ENCODE data around the gene PKP1. TPM values are rescaled to one million over a fixed set of nuclear protein-coding genes. Genes with fewer than 3 reads are reported as not detected.

PKP1 gene
- total and polyA plus RNA-seq, 7 donors: 0.32 to 6.7 (median 2.4) TPM

DNA sequence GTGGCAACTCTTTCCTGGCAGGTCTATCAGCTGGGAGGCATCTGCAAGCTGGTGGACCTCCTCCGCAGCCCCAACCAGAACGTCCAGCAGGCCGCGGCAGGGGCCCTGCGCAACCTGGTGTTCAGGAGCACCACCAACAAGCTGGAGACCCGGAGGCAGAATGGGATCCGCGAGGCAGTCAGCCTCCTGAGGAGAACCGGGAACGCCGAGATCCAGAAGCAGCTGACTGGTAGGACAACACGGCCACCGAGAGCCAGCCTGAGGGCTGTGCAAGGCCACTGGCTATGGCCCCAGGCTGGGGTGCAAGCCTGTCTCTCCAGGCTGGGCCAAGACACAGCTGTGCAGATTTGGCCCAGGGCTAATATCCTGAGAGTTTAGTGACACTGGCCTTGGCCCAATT lies 34.2 kb downstream of the PKP1 start:
- H3K27me3 ChIP-seq (ENCODE audit: insufficient read depth in 3 of 3, low read length in 2 of 3): peaks cover 0 to 8% (median 0%) of the 10 kb centered on the region in 3 donors
- H3K4me3 ChIP-seq: no peak overlapping the region
- H3K27ac ChIP-seq: no peak overlapping the region
- 74 to 82% (median 79%) methylated on average over 13 of the region's 13 CpGs for WGBS, 3 donors
- DNase-seq: no peak
- intact Hi-C loops (cut with DNase I): no loop called here
- no peaks in the 10 kb centered on the region for H3K36me3 ChIP-seq (ENCODE audit: insufficient read depth in 1 of 2, low read depth in 1 of 2)
- TF ChIP-seq, protein P1, sequence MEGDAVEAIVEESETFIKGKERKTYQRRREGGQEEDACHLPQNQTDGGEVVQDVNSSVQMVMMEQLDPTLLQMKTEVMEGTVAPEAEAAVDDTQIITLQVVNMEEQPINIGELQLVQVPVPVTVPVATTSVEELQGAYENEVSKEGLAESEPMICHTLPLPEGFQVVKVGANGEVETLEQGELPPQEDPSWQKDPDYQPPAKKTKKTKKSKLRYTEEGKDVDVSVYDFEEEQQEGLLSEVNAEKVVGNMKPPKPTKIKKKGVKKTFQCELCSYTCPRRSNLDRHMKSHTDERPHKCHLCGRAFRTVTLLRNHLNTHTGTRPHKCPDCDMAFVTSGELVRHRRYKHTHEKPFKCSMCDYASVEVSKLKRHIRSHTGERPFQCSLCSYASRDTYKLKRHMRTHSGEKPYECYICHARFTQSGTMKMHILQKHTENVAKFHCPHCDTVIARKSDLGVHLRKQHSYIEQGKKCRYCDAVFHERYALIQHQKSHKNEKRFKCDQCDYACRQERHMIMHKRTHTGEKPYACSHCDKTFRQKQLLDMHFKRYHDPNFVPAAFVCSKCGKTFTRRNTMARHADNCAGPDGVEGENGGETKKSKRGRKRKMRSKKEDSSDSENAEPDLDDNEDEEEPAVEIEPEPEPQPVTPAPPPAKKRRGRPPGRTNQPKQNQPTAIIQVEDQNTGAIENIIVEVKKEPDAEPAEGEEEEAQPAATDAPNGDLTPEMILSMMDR (IDR thresholded peaks at IDR 0.05): no peak
- no peaks in the 10 kb centered on the region for H3K9me3 ChIP-seq
- no peak for ATAC-seq
- H3K4me1 ChIP-seq: no peaks in the 10 kb centered on the region

DNA sequence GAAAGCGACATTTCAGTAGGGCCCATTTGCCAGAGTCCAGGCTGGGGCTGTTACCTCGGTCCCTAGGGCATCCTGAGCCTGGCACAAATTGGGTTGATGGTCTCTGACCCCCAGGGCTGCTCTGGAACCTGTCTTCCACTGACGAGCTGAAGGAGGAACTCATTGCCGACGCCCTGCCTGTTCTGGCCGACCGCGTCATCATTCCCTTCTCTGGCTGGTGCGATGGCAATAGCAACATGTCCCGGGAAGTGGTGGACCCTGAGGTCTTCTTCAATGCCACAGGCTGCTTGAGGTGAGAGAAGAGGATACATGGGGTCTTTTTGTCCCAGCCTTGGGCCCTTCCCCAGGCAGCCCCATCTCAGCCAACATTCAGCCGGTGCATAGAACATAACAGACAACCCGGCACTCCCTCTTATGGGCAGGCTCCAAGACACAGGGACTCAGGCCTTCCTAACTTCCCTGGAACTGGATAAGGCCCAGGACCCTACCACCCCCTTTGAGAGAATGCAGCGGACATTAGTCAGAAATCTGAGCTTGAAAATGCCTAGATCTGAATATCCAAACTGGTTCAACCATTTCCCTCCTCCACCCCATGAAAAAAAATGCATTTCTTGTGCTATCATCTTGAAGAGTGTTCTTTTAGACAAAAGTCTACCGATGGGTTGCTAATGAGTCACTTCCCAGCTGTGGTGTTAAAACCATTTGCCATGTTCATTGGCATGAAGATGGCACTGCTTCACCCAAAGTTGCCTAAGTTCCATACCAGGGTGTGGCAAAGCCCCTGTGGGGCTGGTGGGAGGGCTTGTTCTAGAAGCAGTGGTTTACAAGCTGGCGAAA lies 35.4 kb downstream of the PKP1 start:
- TF ChIP-seq, protein P1 (IDR thresholded peaks at IDR 0.05): no peak
- DNase-seq (no peak), ATAC-seq (no peak)
- Histone ChIP-seq H3K36me3 (ENCODE audit: insufficient read depth in 1 of 2, low read depth in 1 of 2) (no peaks in the 10 kb centered on the region), H3K4me3 (no peak overlapping the region), H3K27me3 (ENCODE audit: insufficient read depth in 3 of 3, low read length in 2 of 3) (peaks cover 0 to 3% (median 0%) of the 10 kb centered on the region in 3 donors), H3K9me3 (no peaks in the 10 kb centered on the region), H3K27ac (no peak overlapping the region), H3K4me1 (no peaks in the 10 kb centered on the region)
- intact Hi-C loops (cut with DNase I): no loop called here
- WGBS, 3 donors: 81 to 89% (median 82%) methylated on average over 15 of the region's 15 CpGs

DNA sequence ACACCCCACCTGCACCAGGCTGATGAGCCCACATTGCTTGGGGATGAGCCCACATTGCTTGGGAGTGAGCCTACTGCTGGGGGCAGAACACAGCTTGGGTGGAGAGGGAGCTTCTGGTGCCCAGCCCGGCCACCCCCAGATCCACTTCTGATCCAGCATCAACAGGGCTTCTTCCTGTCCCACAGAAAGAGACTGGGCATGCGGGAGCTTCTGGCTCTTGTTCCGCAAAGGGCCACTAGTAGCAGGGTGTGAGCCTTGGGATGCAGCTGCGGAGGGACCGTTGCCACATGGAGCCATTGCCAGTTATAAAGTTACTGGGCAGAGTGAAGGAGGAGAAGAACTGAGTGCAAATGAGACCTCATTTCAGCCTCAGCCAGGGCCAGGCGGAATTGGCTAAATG lies 36.3 kb downstream of the PKP1 start:
- DNase-seq (no peak), ATAC-seq (no peak)
- H3K36me3 ChIP-seq (ENCODE audit: insufficient read depth in 1 of 2, low read depth in 1 of 2): no peaks in the 10 kb centered on the region
- intact Hi-C loops (cut with DNase I): no loop called here
- H3K9me3 ChIP-seq: no peaks in the 10 kb centered on the region
- no peak overlapping the region for H3K4me3 ChIP-seq
- no peaks in the 10 kb centered on the region for H3K4me1 ChIP-seq
- WGBS, 3 donors: 38 to 64% (median 42%) methylated on average over 6 of the region's 6 CpGs
- H3K27ac ChIP-seq: no peak overlapping the region
- H3K27me3 ChIP-seq (ENCODE audit: insufficient read depth in 3 of 3, low read length in 2 of 3): peaks cover 0 to under 1% (median 0%) of the 10 kb centered on the region in 3 donors
- TF ChIP-seq, protein P1 (IDR thresholded peaks at IDR 0.05): no peak

DNA sequence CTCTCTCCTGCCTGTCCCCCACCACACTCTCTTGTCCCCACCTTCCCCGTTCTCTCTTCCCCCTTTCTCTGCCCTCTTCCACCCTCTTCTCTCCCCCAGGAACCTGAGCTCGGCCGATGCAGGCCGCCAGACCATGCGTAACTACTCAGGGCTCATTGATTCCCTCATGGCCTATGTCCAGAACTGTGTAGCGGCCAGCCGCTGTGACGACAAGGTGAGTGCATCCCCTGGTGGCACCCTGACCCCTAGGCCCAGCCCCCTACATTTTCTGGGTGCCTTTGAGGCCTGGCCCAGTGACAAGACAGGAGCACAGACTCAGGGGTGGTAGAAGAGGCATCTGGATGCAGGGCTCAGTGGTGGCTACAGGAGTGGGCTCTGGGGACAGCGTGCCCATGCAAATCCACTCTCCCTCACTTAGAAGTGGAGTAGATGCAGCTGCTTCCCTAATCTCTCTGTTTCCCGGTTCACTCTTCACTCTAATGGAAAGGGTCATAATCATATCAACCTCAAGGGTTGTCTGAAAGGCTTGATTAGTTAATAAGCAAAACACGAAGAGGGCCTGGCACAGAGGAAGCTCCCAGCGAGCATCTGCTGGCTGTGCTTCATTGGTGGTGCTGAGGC lies 37.0 kb downstream of the PKP1 start:
- TF ChIP-seq, protein P1 (IDR thresholded peaks at IDR 0.05): no peak
- DNase-seq (no peak), ATAC-seq (no peak)
- no peak overlapping the region for H3K27ac ChIP-seq
- intact Hi-C loops (cut with DNase I): no loop called here
- no peaks in the 10 kb centered on the region for H3K9me3 ChIP-seq
- no peaks in the 10 kb centered on the region for H3K27me3 ChIP-seq (ENCODE audit: insufficient read depth in 3 of 3, low read length in 2 of 3)
- WGBS, 3 donors: 50 to 69% (median 64%) methylated on average over 12 of the region's 12 CpGs
- no peak overlapping the region for H3K4me3 ChIP-seq
- no peaks in the 10 kb centered on the region for H3K36me3 ChIP-seq (ENCODE audit: insufficient read depth in 1 of 2, low read depth in 1 of 2)
- H3K4me1 ChIP-seq: no peaks in the 10 kb centered on the region

All from psoas muscle (tissue), 8 donors.